GM12872 (cell line): ENCODE data around the gene MAP9.

ENCODE experiments used
- CTCF ChIP-seq: IDR thresholded peaks from 3 replicates; pipeline ENCODE4 v1.5.1; 2011; ENCODE audit warnings: low read depth, mild to moderate bottlenecking, low read length, moderate library complexity; ENCODE audit not compliant: insufficient read depth

Gene MAP9

GRCh38 chr4:155407480-155407879 is 30.7 kb upstream of the MAP9 start:
- no peak for TF ChIP-seq CTCF

DNA sequence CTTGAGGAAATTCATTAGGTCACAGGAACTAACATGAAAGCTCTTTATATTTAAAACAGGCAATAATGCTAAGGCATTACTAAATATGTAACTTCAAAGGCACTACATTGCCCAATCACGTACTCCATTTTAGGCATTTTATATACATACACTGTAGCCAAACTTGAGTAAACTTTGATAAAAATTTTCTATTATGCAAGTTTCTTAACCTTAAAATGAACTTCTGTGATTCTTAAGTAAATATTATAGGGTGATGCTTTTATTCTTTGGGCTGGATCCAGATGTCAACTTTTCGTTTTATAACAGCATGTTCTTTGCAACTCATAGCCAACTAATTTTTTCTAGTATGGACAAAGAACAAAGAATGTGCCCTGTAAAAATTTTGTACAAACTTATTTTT is 28.3 kb upstream of the MAP9 start:
- TF ChIP-seq CTCF: no peak

- no peak for TF ChIP-seq CTCF
Measured at GRCh38 chr4:155403886-155404285, 27.1 kb upstream of the MAP9 start.

GRCh38 chr4:155402941-155403340 is 26.2 kb upstream of the MAP9 start:
- TF ChIP-seq CTCF: no peak

GRCh38 chr4:155400893-155401292 is 24.1 kb upstream of the MAP9 start:
- TF ChIP-seq CTCF: no peak

DNA sequence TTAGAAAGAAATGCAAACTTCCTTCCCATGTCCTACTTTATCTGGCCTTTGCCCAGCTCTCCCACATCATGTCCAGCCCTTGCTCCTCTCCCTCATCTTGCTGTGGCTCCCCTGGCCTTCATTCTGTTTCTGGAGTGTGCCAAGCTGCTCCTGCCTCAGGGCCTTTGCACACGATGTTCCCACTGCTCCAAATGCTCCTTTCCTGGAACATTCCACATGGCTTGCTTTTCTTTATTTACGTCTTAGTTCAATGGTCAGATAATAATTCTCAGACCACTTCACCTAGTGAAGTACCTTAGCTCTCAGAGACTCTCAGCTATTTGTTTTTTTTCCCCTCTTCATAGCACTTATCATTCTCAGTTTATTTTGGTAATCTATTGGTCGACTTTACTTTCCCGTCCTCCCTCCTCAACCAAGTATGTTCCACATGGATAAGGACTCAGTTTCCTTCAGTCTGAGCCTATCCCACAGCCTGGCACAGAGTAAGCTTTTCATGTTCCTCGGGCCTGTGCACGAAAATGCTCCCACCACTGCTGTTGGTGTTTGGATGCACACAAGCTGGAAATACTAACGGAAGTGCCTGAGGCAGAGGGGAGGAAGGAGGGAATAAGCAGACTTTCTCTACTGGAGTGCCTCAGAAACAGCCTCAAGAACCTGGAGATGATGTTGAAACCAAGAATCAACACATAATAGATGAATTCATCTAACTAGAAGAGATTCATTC is 23.4 kb upstream of the MAP9 start:
- TF ChIP-seq CTCF: no peak

DNA sequence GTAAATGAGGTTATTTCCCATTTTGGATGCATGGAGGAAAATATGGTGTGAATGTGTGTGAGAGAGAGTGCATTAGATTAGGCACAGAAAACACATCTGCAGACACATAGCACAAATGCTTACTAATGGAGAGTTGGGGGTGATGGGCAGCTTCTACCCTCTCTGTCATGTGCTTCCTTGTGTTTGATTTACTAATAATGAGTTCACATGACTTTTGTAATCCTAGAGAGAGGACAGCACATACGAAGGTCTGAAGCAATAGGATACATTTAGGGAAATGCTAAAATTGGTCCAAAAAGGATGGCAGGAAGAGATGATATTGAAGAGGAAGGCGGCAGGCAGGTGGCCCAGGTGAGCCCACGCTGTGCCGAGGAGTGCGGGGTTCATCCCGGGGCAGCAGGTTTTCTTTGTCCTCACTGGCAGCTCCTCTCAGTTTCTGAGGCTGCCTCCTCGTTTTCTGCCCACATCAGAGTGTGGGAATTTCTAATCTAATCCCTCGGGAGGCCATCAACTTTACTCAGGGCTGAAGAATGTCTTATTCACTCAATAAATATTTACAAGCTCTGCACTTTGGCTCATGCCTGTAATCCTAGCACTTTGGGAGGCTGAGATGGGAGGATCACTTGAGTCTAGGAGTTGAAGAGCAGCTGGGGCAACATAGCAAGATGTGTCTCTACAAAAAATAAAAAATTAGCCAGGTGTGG is 15.9 kb upstream of the MAP9 start:
- TF ChIP-seq CTCF: no peak
